ENCODE data around the gene SLC25A13.

SLC25A13 gene

GRCh38 chr7:96312502-96312901 is 9.4 kb downstream of the SLC25A13 start:
- no peak overlapping the region for H3K27ac ChIP-seq
- TF ChIP-seq CTCF (conservative IDR thresholded peaks at IDR 0.05) = no peak
- no peak for TF ChIP-seq ZFX (IDR thresholded peaks at IDR 0.05)

- TF ChIP-seq ZFX (IDR thresholded peaks at IDR 0.05) = no peak
- TF ChIP-seq CTCF (conservative IDR thresholded peaks at IDR 0.05) = no peak
- H3K27ac ChIP-seq = no peak overlapping the region
Observed at GRCh38 chr7:96311967-96312366, 9.9 kb downstream of the SLC25A13 start.

GRCh38 chr7:96310110-96310509 is 11.8 kb downstream of the SLC25A13 start:
- H3K27ac ChIP-seq = no peak overlapping the region
- TF ChIP-seq ZFX (IDR thresholded peaks at IDR 0.05) = no peak
- no peak for TF ChIP-seq CTCF (conservative IDR thresholded peaks at IDR 0.05)

GRCh38 chr7:96308950-96309263 is 13.0 kb downstream of the SLC25A13 start:
- TF ChIP-seq ZFX (IDR thresholded peaks at IDR 0.05) (no peak), CTCF (conservative IDR thresholded peaks at IDR 0.05) (no peak)
- H3K27ac ChIP-seq = no peak overlapping the region

GRCh38 chr7:96308253-96308949 is 13.5 kb downstream of the SLC25A13 start:
- no peak overlapping the region for H3K27ac ChIP-seq
- TF ChIP-seq ZFX (IDR thresholded peaks at IDR 0.05) (no peak), CTCF (conservative IDR thresholded peaks at IDR 0.05) (no peak)

GRCh38 chr7:96306385-96307125 is 15.3 kb downstream of the SLC25A13 start:
- TF ChIP-seq CTCF (conservative IDR thresholded peaks at IDR 0.05) (no peak), ZFX (IDR thresholded peaks at IDR 0.05) (no peak)
- H3K27ac ChIP-seq = no peak overlapping the region

- H3K27ac ChIP-seq = no peak overlapping the region
- no peak for TF ChIP-seq ZFX (IDR thresholded peaks at IDR 0.05)
- no peak for TF ChIP-seq CTCF (conservative IDR thresholded peaks at IDR 0.05)
Observed at GRCh38 chr7:96305915-96306314, 16.0 kb downstream of the SLC25A13 start.
